Uterus (tissue), 2 donors: ENCODE results near the gene MAB21L4.

ENCODE experiments used
- POLR2A ChIP-seq, 2 donors: fragments of 450-650 bp; IDR thresholded peaks; one replicate each; pipeline ENCODE4 v1.6.1; 2016; ENCODE audit warnings: antibody characterized with exemption in 2 of 2, mild to moderate bottlenecking in 1 of 2, moderate library complexity in 1 of 2
- TF ChIP-seq, protein P1 (sequence below), 4 experiments: fragments of 200-600 bp in 2 of 4; fragments of 450-650 bp in 2 of 4; sonication (generic) in 2 of 4; IDR thresholded peaks; one replicate each; pipeline ENCODE4 v1.5.1; 2016 to 2019; ENCODE audit warnings: antibody characterized with exemption in 4 of 4, mild to moderate bottlenecking in 2 of 4, moderate library complexity in 1 of 4

- TF ChIP-seq, protein P1, sequence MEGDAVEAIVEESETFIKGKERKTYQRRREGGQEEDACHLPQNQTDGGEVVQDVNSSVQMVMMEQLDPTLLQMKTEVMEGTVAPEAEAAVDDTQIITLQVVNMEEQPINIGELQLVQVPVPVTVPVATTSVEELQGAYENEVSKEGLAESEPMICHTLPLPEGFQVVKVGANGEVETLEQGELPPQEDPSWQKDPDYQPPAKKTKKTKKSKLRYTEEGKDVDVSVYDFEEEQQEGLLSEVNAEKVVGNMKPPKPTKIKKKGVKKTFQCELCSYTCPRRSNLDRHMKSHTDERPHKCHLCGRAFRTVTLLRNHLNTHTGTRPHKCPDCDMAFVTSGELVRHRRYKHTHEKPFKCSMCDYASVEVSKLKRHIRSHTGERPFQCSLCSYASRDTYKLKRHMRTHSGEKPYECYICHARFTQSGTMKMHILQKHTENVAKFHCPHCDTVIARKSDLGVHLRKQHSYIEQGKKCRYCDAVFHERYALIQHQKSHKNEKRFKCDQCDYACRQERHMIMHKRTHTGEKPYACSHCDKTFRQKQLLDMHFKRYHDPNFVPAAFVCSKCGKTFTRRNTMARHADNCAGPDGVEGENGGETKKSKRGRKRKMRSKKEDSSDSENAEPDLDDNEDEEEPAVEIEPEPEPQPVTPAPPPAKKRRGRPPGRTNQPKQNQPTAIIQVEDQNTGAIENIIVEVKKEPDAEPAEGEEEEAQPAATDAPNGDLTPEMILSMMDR (IDR thresholded peaks at IDR 0.05), result no peak
- TF ChIP-seq POLR2A (IDR thresholded peaks at IDR 0.05), result no peak
Observed at GRCh38 chr2:240895656-240896388, at the start of gene MAB21L4.
